GM19468 (cell line): ENCODE measurements around the gene PIK3AP1.
"Not testable (repeated sequence)": the region's sequence is repeated elsewhere in the genome, so short reads cannot be mapped to it uniquely, and the experiment has no call there.

Experiments used
- ATAC-seq: cut with Tn5 transposase; IDR thresholded peaks from one replicate; pipeline ENCODE4 v1.9.1; 2021; ENCODE audit warnings: mild to moderate bottlenecking, moderate library complexity, moderate number of reproducible peaks; ENCODE audit not compliant: unreplicated experiment; ENCODE audit errors: extremely low read depth

PIK3AP1 gene, protein sequence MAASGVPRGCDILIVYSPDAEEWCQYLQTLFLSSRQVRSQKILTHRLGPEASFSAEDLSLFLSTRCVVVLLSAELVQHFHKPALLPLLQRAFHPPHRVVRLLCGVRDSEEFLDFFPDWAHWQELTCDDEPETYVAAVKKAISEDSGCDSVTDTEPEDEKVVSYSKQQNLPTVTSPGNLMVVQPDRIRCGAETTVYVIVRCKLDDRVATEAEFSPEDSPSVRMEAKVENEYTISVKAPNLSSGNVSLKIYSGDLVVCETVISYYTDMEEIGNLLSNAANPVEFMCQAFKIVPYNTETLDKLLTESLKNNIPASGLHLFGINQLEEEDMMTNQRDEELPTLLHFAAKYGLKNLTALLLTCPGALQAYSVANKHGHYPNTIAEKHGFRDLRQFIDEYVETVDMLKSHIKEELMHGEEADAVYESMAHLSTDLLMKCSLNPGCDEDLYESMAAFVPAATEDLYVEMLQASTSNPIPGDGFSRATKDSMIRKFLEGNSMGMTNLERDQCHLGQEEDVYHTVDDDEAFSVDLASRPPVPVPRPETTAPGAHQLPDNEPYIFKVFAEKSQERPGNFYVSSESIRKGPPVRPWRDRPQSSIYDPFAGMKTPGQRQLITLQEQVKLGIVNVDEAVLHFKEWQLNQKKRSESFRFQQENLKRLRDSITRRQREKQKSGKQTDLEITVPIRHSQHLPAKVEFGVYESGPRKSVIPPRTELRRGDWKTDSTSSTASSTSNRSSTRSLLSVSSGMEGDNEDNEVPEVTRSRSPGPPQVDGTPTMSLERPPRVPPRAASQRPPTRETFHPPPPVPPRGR

DNA sequence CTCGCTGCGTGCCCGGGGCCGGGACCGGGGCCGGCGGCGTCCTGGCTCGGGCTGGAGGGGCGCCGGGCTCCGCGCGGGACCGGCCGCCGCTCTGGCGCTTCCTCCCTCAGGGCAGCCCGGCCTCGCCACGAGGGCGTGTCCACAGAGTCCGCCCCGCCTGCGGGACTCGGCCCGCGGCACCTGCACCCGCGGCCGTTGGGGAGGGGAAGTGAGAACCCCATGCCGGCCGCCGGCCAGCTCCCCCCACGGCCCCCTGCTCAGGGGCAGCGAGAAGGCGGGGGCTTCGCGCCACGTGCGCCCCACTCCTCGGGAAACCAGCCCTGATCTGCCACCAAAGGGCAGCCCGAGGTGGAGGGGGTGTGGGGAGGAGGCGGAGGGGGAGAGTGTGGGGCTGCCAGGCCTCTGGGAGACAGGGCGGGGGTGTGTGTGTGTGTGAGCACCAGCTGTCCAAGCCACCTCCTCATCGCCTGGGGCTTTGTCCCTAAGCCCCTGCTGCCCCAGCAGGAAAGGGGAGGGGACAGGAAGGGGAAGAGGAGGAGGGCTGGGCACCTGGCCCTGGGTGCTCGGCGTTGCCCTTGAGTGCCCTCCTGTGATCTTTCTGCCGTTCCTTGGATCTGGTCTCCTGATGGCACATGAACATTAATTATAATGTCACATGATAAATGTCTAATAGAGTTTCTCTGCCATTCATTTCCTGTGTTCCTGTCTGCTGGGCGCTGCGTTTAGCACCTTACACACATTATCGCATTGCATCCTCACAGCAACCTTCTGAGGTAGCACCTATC lies at the start of gene PIK3AP1:
Gene PIK3AP1, minus strand, starts transcription at position 93 of the 785 bp plus-strand sequence. CDS start 120 bp downstream, outside the sequence.
- ATAC-seq, result no peak

GRCh38 chr10:96768136-96768535 lies 47.8 kb upstream of the PIK3AP1 start:
- ATAC-seq, result no peak

DNA sequence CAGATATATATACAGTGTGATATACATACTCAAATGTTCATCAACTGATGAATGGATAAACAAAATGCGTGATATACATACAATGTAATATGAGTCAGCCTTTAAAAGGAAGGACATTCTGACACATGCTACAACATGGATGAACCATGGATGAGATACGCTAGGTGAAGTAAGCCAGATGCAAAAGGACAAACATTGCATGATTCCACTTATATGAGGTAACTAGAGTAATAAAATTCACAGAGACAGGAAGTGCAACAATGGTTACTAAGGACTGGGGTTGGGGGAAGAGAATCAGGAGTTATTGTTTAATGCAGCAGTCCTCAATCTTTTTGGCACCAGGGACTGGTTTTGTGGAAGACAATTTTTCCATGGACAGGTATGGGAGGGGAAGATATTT lies 47.3 kb upstream of the PIK3AP1 start:
- no peak for ATAC-seq

- no peak for ATAC-seq
Observed at GRCh38 chr10:96765406-96766240, 45.3 kb upstream of the PIK3AP1 start.

- ATAC-seq, result no peak
Observed at GRCh38 chr10:96764425-96765060, 44.2 kb upstream of the PIK3AP1 start.

GRCh38 chr10:96758423-96758822 lies 38.1 kb upstream of the PIK3AP1 start:
- ATAC-seq, result peak; percentile 70

- ATAC-seq, result no peak
Observed at GRCh38 chr10:96756111-96756903, 36.0 kb upstream of the PIK3AP1 start.

- no peak for ATAC-seq
Observed at GRCh38 chr10:96753956-96754355, 33.6 kb upstream of the PIK3AP1 start.

DNA sequence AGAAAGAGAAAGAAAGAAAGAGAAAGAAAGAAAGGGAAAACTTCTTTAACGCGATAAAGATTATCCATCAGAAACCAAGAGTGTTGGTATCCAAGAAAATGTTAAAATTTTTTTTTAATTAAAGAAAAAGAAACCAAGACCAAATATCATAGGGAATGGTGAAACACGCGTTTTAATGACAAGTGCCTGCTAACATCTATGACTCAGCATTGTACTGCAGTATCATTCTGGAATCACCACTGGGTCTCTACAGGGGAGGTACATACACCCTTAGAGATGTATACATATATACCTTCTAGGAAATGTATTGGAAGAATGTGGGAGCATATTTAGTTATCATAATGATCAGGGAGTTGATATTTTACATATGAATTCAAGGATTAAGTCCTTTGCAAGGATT lies 32.1 kb upstream of the PIK3AP1 start:
- ATAC-seq, result no peak

- not testable (repeated sequence) for ATAC-seq
Observed at GRCh38 chr10:96750316-96750715, 30.0 kb upstream of the PIK3AP1 start.

DNA sequence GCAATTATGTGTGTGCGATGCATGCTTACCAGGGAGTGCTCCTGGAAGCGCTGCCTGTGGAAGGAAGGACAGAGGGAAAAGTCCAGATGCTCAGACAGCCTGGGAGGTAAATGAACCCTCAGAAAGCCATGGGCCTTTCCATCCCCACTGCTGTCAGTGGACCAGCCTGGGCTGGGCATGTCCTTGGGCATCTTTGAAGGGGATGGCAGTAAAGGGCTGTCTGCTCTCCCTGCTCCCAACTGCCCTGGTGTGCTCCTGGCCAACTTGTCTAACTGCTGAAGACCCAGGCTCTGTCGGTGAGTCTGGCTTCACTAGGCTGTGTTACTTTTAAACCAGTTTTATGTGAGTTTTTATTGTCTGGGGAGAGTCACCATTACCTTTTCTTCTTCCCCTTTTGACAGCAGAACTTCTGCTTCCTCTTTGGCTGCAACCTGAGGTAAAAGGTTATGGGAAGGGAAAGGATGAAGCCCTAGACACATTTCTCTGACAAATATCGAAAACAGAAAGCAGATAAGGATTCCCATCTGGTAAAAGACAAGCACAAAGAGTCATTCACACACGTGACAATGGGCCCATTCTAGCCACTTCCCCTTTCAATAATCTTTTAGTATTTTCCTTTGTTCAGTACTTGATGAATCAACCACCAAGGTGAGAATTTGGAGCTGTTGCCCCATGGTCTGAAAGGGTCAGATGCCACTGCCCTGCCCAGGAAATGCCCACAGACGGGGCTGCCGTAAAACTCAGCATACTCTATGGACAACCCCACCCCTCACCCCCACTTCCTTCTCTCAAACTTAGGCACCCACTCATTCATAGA lies 27.6 kb upstream of the PIK3AP1 start:
- peak; percentile 75 for ATAC-seq

GRCh38 chr10:96746503-96746902 lies 26.2 kb upstream of the PIK3AP1 start:
- ATAC-seq, result no peak

GRCh38 chr10:96745950-96746349 lies 25.6 kb upstream of the PIK3AP1 start:
- ATAC-seq, result no peak

- ATAC-seq, result no peak
Observed at GRCh38 chr10:96743988-96744585, 23.8 kb upstream of the PIK3AP1 start.

GRCh38 chr10:96741557-96741956 lies 21.2 kb upstream of the PIK3AP1 start:
- ATAC-seq, result not testable (repeated sequence)

- ATAC-seq, result no peak
Observed at GRCh38 chr10:96740579-96741281, 20.4 kb upstream of the PIK3AP1 start.

DNA sequence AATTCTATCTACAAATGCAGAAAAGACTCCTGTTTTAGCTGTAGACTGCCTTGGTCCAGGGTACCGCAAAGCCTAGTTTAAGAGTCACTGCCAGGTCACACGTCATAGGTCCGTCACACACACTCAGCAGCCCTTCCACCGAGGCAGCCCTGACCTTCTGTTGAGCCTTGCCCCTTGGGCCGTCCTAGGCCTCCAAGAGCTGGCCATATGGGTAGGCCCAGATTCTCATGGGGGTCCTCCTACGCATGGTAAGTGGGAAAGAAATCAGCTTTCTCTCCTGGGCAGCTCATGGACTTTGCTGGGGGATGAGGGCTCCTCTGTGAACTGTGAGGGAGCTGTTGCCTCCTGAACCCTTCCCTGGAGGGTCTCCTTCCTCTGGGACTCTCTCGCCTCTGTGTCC lies 19.8 kb upstream of the PIK3AP1 start:
- no peak for ATAC-seq
